Smooth muscle cell (in vitro differentiated cells): ENCODE results near the gene CNDP1. TPM values are rescaled to one million over a fixed set of nuclear protein-coding genes. Genes with fewer than 3 reads are reported as not detected.

ENCODE experiments used
- DNase-seq: peaks from one replicate; lab custom pipeline; 2025; ENCODE audit not compliant: unreplicated experiment; lab: John Stamatoyannopoulos, UW
- H2AFZ ChIP-seq: fragments of 200-600 bp; sonication (generic); 2 replicates; pipeline ENCODE4 v1.6.0; 2016; ENCODE audit warnings: antibody characterized with exemption, low read depth, mild to moderate bottlenecking
- H3F3A ChIP-seq: fragments of 200-600 bp; sonication (generic); 2 replicates; pipeline ENCODE4 v1.6.0; 2017; ENCODE audit warnings: antibody characterized with exemption, low read depth
- H3K27ac ChIP-seq: fragments of 200-600 bp; sonication (generic); 2 replicates; pipeline ENCODE4 v1.5.1; 2016; ENCODE audit warnings: low read depth, mild to moderate bottlenecking
- H3K27me3 ChIP-seq: fragments of 200-600 bp; sonication (generic); 2 replicates; pipeline ENCODE4 v1.6.1; 2016; ENCODE audit warnings: low read depth, mild to moderate bottlenecking
- H3K36me3 ChIP-seq: fragments of 200-600 bp; sonication (generic); 2 replicates; pipeline ENCODE4 v1.5.1; 2016; ENCODE audit warnings: low read depth
- H3K4me1 ChIP-seq: fragments of 200-600 bp; sonication (generic); 2 replicates; pipeline ENCODE4 v1.5.1; 2016; ENCODE audit warnings: low read depth
- H3K4me2 ChIP-seq: fragments of 200-600 bp; sonication (generic); 2 replicates; pipeline ENCODE4 v1.6.0; 2016; ENCODE audit warnings: mild to moderate bottlenecking
- H3K4me3 ChIP-seq: fragments of 200-600 bp; sonication (generic); 2 replicates; pipeline ENCODE4 v1.5.1; 2016; ENCODE audit warnings: mild to moderate bottlenecking
- H3K79me2 ChIP-seq: fragments of 200-600 bp; sonication (generic); 2 replicates; pipeline ENCODE4 v1.6.0; 2016; ENCODE audit warnings: low read depth, mild to moderate bottlenecking
- H3K9ac ChIP-seq: fragments of 200-600 bp; sonication (generic); 2 replicates; pipeline ENCODE4 v1.6.0; 2016; ENCODE audit warnings: low read depth
- H3K9me3 ChIP-seq: fragments of 200-600 bp; sonication (generic); replicated peaks from 2 replicates; pipeline ENCODE4 v1.5.1; 2016; ENCODE audit warnings: low read depth
- H4K20me1 ChIP-seq: fragments of 200-600 bp; sonication (generic); 2 replicates; pipeline ENCODE4 v1.6.0; 2016; ENCODE audit warnings: low read depth
- WGBS: methylation state at CpG from one replicate; pipeline ENCODE4 v1.1.7; 2016; ENCODE audit warnings: low lambda C conversion rate; 5-methylcytosine and 5-hydroxymethylcytosine counted together
- polyA plus RNA-seq: library from polyadenylated mRNA; unstranded; fragments of >200 nt; fragmentation: Nextera tagmentation; extraction: Ambion mirVana; gene quantifications from 2 replicates; pipeline ENCODE4 v1.2.1, GENCODE V29; 2016
- total RNA-seq: library from RNA; depleted of rRNA; stranded (reverse); fragments of >200 nt; gene quantifications from 2 replicates; pipeline ENCODE4 v1.2.3, GENCODE V29; 2014
- TF ChIP-seq, protein P1 (sequence below): fragments of 200-600 bp; sonication (generic); IDR thresholded peaks from 2 replicates; pipeline ENCODE4 v1.5.1; 2017; ENCODE audit warnings: borderline replicate concordance, mild to moderate bottlenecking, antibody characterized with exemption; ENCODE audit not compliant: insufficient read depth, poor library complexity, severe bottlenecking

CNDP1 gene
- total and polyA plus RNA-seq, 2 experiments from 2014 or later: not detected

DNA sequence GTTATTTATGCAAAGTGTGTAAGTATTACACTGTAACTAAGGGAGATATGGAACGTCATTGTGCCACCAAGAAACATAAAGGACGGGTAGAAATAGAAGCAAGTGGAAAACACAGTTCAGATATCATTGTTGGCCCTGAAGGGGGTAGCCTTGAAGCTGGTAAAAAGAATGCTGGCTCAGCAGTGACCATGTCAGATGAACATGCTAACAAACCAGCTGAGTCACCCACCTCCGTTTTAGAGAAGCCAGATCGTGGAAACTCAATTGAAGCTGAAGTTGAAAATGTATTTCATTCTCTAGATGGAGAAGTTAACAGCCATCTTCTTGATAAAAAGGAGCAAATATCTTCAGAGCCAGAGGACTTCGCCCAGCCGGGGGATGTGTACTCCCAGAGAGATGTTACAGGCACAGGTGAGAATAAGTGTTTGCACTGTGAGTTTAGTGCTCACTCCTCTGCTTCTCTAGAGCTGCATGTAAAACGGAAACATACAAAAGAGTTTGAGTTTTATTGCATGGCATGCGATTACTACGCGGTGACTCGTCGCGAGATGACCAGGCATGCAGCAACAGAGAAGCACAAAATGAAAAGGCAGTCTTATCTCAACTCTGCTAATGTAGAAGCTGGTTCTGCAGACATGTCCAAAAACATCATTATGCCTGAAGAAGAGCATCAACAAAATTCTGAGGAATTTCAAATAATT is 99.5 kb downstream of the CNDP1 start:
- H3K27me3 ChIP-seq: no peaks in the 10 kb centered on the region
- H3K9ac ChIP-seq: no peak overlapping the region
- peaks cover 8% of the 10 kb centered on the region for H3K79me2 ChIP-seq
- peaks cover 5% of the 10 kb centered on the region for H3K4me1 ChIP-seq
- peak overlapping the region; percentile 25 for H3K4me2 ChIP-seq
- no peak overlapping the region for H2AFZ ChIP-seq
- TF ChIP-seq, protein P1, sequence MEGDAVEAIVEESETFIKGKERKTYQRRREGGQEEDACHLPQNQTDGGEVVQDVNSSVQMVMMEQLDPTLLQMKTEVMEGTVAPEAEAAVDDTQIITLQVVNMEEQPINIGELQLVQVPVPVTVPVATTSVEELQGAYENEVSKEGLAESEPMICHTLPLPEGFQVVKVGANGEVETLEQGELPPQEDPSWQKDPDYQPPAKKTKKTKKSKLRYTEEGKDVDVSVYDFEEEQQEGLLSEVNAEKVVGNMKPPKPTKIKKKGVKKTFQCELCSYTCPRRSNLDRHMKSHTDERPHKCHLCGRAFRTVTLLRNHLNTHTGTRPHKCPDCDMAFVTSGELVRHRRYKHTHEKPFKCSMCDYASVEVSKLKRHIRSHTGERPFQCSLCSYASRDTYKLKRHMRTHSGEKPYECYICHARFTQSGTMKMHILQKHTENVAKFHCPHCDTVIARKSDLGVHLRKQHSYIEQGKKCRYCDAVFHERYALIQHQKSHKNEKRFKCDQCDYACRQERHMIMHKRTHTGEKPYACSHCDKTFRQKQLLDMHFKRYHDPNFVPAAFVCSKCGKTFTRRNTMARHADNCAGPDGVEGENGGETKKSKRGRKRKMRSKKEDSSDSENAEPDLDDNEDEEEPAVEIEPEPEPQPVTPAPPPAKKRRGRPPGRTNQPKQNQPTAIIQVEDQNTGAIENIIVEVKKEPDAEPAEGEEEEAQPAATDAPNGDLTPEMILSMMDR: no peak
- H4K20me1 ChIP-seq: no peaks in the 10 kb centered on the region
- 57% methylated on average over 13 of the region's 13 CpGs for WGBS
- peak overlapping the region; percentile 60 for H3K27ac ChIP-seq
- no peaks in the 10 kb centered on the region for H3K36me3 ChIP-seq
- DNase-seq: no peak
- peaks cover 9% of the 10 kb centered on the region for H3F3A ChIP-seq
- no peaks in the 10 kb centered on the region for H3K9me3 ChIP-seq
- H3K4me3 ChIP-seq: no peak overlapping the region

DNA sequence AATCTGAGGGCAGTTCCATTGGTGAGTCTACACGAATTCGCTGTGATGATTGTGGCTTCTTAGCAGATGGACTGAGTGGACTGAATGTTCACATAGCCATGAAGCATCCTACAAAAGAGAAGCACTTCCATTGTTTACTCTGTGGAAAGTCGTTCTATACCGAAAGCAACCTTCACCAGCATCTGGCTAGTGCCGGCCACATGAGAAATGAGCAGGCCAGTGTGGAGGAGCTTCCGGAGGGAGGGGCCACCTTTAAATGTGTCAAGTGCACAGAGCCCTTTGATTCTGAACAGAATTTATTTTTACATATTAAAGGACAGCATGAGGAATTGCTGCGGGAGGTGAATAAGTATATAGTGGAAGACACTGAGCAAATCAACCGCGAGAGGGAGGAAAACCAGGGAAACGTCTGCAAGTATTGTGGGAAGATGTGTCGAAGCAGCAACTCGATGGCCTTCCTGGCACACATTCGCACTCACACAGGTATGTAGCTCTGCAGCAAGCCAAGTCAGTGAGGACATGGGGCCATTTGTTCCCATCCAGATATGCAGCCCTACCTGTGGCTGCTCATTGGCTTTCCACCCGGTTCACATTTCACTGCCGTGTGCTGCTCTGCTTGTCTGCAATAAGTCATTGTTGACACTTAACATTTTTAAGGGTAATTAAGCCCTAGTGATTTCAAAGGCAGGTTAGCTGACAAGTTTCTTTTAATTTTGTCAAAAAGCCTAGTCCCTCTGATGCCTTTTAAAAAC is 101.1 kb downstream of the CNDP1 start:
- TF ChIP-seq, protein P1: no peak
- no peak overlapping the region for H3K4me2 ChIP-seq
- H3K79me2 ChIP-seq: no peaks in the 10 kb centered on the region
- H3K4me1 ChIP-seq: peaks cover 5% of the 10 kb centered on the region
- no peak overlapping the region for H3K9ac ChIP-seq
- H2AFZ ChIP-seq: no peak overlapping the region
- WGBS: 83% methylated on average over 15 of the region's 15 CpGs
- no peaks in the 10 kb centered on the region for H3K9me3 ChIP-seq
- no peak for DNase-seq
- peak overlapping the region; percentile 27 for H3K27ac ChIP-seq
- H3K4me3 ChIP-seq: no peak overlapping the region
- H3K36me3 ChIP-seq: no peaks in the 10 kb centered on the region
- H3F3A ChIP-seq: peaks cover 9% of the 10 kb centered on the region
- H3K27me3 ChIP-seq: no peaks in the 10 kb centered on the region
- no peaks in the 10 kb centered on the region for H4K20me1 ChIP-seq

Other genes starting within 250 kb of the CNDP1 start
- 52.8 and 61.5 TPM in 2 replicates for gene CYB5A, start 242.5 kb upstream of the CNDP1 start, total RNA-seq
- 77.6 and 83.2 TPM in 2 replicates for gene CYB5A, start 242.5 kb upstream of the CNDP1 start, polyA plus RNA-seq
- not detected in 2 replicates for gene C18orf63, start 218.7 kb upstream of the CNDP1 start, total RNA-seq
- gene C18orf63, start 218.7 kb upstream of the CNDP1 start, polyA plus RNA-seq: not detected in 2 replicates
- not detected in 2 replicates for gene DIPK1C, start 77.2 kb upstream of the CNDP1 start, total RNA-seq
- gene DIPK1C, start 77.2 kb upstream of the CNDP1 start, polyA plus RNA-seq: not detected in 2 replicates
- 48.0 and 73.4 TPM in 2 replicates for gene CNDP2, start 38.1 kb upstream of the CNDP1 start, total RNA-seq
- gene CNDP2, start 38.1 kb upstream of the CNDP1 start, polyA plus RNA-seq: 64.1 and 81.1 TPM in 2 replicates
- gene ZNF407, start 63.4 kb downstream of the CNDP1 start, total RNA-seq: 11.5 and 13.0 TPM in 2 replicates
- 4.1 and 4.5 TPM in 2 replicates for gene ZNF407, start 63.4 kb downstream of the CNDP1 start, polyA plus RNA-seq